DOHH2 (cell line): Measurements from ENCODE around the gene SUGCT.

ENCODE experiments used
- H3F3A ChIP-seq: fragments of 200-600 bp; sonication (generic), shearing (Covaris generic); 2 replicates; pipeline ENCODE4 v1.6.0; 2016; ENCODE audit warnings: antibody characterized with exemption, mild to moderate bottlenecking; ENCODE audit not compliant: control insufficient read depth, insufficient read depth
- H3K27ac ChIP-seq: fragments of 200-600 bp; sonication (generic); 2 replicates; pipeline ENCODE4 v1.5.1; 2014; ENCODE audit warnings: low read depth, mild to moderate bottlenecking, low read length, moderate library complexity
- H3K27me3 ChIP-seq: fragments of 200-600 bp; sonication (generic); 2 replicates; pipeline ENCODE4 v1.6.1; 2014; ENCODE audit warnings: mild to moderate bottlenecking, low read length, mixed read lengths; ENCODE audit not compliant: control insufficient read depth
- H3K36me3 ChIP-seq: fragments of 200-600 bp; sonication (generic); 2 replicates; pipeline ENCODE4 v1.6.1; 2014; ENCODE audit warnings: mild to moderate bottlenecking, low read length, moderate library complexity, mixed read lengths; ENCODE audit not compliant: control insufficient read depth
- H3K4me1 ChIP-seq: fragments of 200-600 bp; sonication (generic); 2 replicates; pipeline ENCODE4 v1.6.1; 2014; ENCODE audit warnings: mild to moderate bottlenecking, low read length, mixed read lengths; ENCODE audit not compliant: control insufficient read depth
- H3K4me2 ChIP-seq: fragments of 200-600 bp; sonication (generic); 2 replicates; pipeline ENCODE4 v1.6.0; 2014; ENCODE audit warnings: mild to moderate bottlenecking, low read length, moderate library complexity
- H3K4me3 ChIP-seq: fragments of 200-600 bp; sonication (generic); 2 replicates; pipeline ENCODE4 v1.5.1; 2014; ENCODE audit warnings: mild to moderate bottlenecking, low read length, mixed read lengths
- H3K79me2 ChIP-seq: fragments of 200-600 bp; sonication (generic); 2 replicates; pipeline ENCODE4 v1.6.1; 2014; ENCODE audit warnings: mild to moderate bottlenecking, low read length, mixed read lengths; ENCODE audit not compliant: control insufficient read depth
- H3K9me2 ChIP-seq: fragments of 200-600 bp; sonication (generic); replicated peaks from 2 replicates; pipeline ENCODE4 v1.6.1; 2014; ENCODE audit warnings: mild to moderate bottlenecking, low read length, mixed read lengths; ENCODE audit not compliant: control insufficient read depth
- H3K9me3 ChIP-seq: fragments of 200-600 bp; sonication (generic); 2 replicates; pipeline ENCODE4 v1.6.1; 2014; ENCODE audit warnings: antibody characterized with exemption, low read length, mixed read lengths; ENCODE audit not compliant: control insufficient read depth, insufficient read depth
- H4K20me1 ChIP-seq: fragments of 200-600 bp; sonication (generic); 2 replicates; pipeline ENCODE4 v1.6.0; 2014; ENCODE audit warnings: low read depth, mild to moderate bottlenecking, antibody characterized with exemption, low read length, moderate library complexity; ENCODE audit not compliant: control insufficient read depth, insufficient read depth
- EZH2phosphoT487 ChIP-seq: fragments of 200-600 bp; sonication (generic); IDR thresholded peaks from 2 replicates; pipeline ENCODE4 v1.6.1; 2017; ENCODE audit warnings: borderline replicate concordance, mild to moderate bottlenecking, antibody characterized with exemption, low read length, moderate library complexity, mixed read lengths
- TF ChIP-seq, protein P1 (sequence below): fragments of 200-600 bp; sonication (generic); IDR thresholded peaks from one replicate; pipeline ENCODE4 v1.5.1; 2014; ENCODE audit warnings: antibody characterized with exemption, mild to moderate bottlenecking, low read depth, low read length; ENCODE audit not compliant: poor library complexity, severe bottlenecking

Gene SUGCT

DNA sequence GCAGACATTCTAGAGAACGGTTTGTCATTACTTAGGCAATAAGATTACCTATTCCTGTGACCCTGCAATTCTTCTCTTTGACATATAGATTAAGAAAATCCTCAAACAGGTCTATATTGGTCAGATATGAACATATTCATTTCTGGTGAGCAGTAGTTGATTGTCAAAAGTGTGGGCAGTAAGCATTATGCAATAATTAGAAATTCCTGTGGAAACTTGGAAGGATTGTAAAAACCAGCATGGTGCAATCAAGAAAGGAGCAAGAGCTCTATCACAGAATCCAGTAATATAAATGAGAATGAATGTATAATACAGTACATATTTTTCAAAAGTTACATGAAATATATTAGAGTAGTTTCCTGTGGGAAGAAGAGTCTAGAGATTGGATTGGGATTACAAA is 406.5 kb downstream of the SUGCT start:
- Histone ChIP-seq H3K4me3 (no peak overlapping the region), H3K4me1 (no peaks in the 10 kb centered on the region), H3K79me2 (no peaks in the 10 kb centered on the region), H3K4me2 (no peak overlapping the region), H3F3A (no peaks in the 10 kb centered on the region), H4K20me1 (no peaks in the 10 kb centered on the region), H3K9me2 (no peaks in the 10 kb centered on the region), H3K27me3 (no peaks in the 10 kb centered on the region), H3K36me3 (no peaks in the 10 kb centered on the region), H3K9me3 (no peaks in the 10 kb centered on the region), H3K27ac (no peak overlapping the region)
- TF ChIP-seq, protein P1, sequence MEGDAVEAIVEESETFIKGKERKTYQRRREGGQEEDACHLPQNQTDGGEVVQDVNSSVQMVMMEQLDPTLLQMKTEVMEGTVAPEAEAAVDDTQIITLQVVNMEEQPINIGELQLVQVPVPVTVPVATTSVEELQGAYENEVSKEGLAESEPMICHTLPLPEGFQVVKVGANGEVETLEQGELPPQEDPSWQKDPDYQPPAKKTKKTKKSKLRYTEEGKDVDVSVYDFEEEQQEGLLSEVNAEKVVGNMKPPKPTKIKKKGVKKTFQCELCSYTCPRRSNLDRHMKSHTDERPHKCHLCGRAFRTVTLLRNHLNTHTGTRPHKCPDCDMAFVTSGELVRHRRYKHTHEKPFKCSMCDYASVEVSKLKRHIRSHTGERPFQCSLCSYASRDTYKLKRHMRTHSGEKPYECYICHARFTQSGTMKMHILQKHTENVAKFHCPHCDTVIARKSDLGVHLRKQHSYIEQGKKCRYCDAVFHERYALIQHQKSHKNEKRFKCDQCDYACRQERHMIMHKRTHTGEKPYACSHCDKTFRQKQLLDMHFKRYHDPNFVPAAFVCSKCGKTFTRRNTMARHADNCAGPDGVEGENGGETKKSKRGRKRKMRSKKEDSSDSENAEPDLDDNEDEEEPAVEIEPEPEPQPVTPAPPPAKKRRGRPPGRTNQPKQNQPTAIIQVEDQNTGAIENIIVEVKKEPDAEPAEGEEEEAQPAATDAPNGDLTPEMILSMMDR = no peak
- no peak for TF ChIP-seq EZH2phosphoT487

DNA sequence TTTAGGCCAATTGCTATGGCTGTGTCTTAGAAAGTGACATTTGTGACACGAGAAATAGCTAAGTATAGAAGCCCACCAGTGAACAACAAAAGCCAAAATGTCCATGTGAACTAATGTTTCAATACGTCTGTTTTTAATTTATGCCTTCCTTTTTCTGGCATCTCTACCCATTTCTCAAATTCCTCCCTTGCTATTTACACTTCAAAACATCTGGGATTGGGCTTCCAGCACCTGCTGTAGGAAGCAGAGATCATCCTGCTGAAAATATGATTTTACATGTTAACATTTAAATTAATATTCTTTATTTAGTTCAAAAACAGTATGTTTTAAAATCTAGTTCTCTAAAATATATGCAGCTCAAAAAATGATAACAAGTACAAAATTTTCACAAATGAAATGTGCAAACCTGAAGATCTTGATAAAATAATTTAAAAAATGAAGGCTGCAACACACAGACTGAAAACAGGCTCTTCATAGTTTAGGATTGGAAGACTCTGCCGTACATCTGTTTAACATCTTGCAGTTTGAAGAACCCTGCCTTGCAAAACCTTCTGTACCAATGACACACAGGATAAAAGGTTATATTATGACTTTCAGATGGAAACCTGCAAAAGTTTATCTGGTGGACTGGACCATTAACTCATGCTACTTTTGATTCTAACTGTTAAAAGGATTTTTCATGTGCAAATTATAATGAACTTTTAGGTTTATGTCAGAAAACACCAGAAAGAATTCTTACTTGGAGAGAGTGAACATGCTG is 408.4 kb downstream of the SUGCT start:
- no peak overlapping the region for H3K27ac ChIP-seq
- TF ChIP-seq, protein P1 = no peak
- TF ChIP-seq EZH2phosphoT487 = no peak
- no peaks in the 10 kb centered on the region for H3K36me3 ChIP-seq
- H3K4me1 ChIP-seq = no peaks in the 10 kb centered on the region
- no peaks in the 10 kb centered on the region for H4K20me1 ChIP-seq
- no peak overlapping the region for H3K4me3 ChIP-seq
- H3K4me2 ChIP-seq = no peak overlapping the region
- H3F3A ChIP-seq = no peaks in the 10 kb centered on the region
- H3K27me3 ChIP-seq = no peaks in the 10 kb centered on the region
- H3K79me2 ChIP-seq = no peaks in the 10 kb centered on the region
- H3K9me3 ChIP-seq = no peaks in the 10 kb centered on the region
- no peaks in the 10 kb centered on the region for H3K9me2 ChIP-seq

GRCh38 chr7:40544221-40544723 is 409.5 kb downstream of the SUGCT start:
- Histone ChIP-seq H3K9me2 (no peaks in the 10 kb centered on the region), H3K36me3 (no peaks in the 10 kb centered on the region), H3K4me3 (no peak overlapping the region), H3K79me2 (no peaks in the 10 kb centered on the region), H3K4me2 (no peak overlapping the region), H3K4me1 (no peaks in the 10 kb centered on the region), H3K27ac (no peak overlapping the region), H3K27me3 (no peaks in the 10 kb centered on the region), H4K20me1 (no peaks in the 10 kb centered on the region), H3F3A (no peaks in the 10 kb centered on the region), H3K9me3 (no peaks in the 10 kb centered on the region)
- TF ChIP-seq EZH2phosphoT487 = no peak
- TF ChIP-seq, protein P1 = no peak
